Measurements from ENCODE around the gene C19orf85.

DNA sequence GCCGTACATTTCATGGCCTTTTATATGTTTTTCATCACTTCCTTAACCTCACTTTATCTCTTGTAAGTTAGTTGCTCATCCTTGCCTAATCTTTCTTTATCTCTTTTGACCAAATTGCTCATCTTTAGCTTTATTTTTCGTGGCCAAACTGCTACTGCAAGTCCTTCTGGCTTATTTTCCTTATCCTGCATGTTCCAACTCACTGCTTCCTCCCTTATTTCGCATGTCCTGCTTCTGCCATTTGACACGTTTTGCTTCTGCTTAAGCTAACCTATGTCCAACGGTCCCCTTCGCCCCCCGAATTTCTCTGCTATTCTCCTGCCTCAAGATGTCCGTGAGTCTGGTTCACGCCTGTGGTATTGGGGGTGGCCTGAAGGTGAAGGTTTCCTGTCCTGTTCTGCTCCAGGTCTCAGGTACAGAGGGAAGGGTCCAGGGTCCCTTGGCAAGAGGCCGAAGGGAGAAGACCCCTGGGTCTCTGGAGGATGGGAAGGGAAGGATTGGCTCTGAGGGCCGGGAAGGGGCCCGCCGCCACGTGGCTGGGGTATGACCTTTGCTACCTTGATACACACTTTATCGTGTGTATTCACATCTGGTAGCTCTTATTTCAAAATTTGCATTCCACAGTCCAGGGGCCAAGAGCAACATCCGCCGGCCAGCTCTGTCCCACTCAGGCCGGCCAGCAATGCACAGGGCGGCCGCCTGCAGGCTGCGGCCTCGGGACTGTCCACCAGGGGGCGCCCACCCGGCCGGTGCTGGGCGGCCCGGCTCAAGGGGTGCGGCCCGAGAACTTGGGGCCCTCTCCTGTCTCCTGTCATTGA, 2.9 kb upstream of the C19orf85 start:
- TF ChIP-seq, protein P1, sequence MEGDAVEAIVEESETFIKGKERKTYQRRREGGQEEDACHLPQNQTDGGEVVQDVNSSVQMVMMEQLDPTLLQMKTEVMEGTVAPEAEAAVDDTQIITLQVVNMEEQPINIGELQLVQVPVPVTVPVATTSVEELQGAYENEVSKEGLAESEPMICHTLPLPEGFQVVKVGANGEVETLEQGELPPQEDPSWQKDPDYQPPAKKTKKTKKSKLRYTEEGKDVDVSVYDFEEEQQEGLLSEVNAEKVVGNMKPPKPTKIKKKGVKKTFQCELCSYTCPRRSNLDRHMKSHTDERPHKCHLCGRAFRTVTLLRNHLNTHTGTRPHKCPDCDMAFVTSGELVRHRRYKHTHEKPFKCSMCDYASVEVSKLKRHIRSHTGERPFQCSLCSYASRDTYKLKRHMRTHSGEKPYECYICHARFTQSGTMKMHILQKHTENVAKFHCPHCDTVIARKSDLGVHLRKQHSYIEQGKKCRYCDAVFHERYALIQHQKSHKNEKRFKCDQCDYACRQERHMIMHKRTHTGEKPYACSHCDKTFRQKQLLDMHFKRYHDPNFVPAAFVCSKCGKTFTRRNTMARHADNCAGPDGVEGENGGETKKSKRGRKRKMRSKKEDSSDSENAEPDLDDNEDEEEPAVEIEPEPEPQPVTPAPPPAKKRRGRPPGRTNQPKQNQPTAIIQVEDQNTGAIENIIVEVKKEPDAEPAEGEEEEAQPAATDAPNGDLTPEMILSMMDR (IDR thresholded peaks at IDR 0.05) = peak; percentile 99
- no peak for TF ChIP-seq EZH2 (IDR thresholded peaks at IDR 0.05)
- no peak for TF ChIP-seq EZH2phosphoT487 (IDR thresholded peaks at IDR 0.05)
